Osteoblast (primary cell): ENCODE data around the gene VGLL4. TPM values are rescaled to one million over a fixed set of nuclear protein-coding genes. Genes with fewer than 3 reads are reported as not detected.

Source experiments
- DNase-seq: peaks from one replicate; pipeline ENCODE4 v3.0.0; 2011; ENCODE audit warnings: low spot score, mixed read lengths; ENCODE audit not compliant: insufficient read length; ENCODE audit errors: missing footprints
- H2AFZ ChIP-seq: 2 replicates; pipeline ENCODE4 v1.6.0; 2011; ENCODE audit warnings: mild to moderate bottlenecking, low read length
- H3K27ac ChIP-seq: 2 replicates; pipeline ENCODE4 v1.5.1; 2011; ENCODE audit warnings: mild to moderate bottlenecking, low read depth, low read length, moderate library complexity
- H3K27me3 ChIP-seq: 2 replicates; pipeline ENCODE4 v1.6.0; 2012; ENCODE audit warnings: mild to moderate bottlenecking, control low read depth, inconsistent platforms, low read length, moderate library complexity; ENCODE audit not compliant: insufficient read depth
- H3K36me3 ChIP-seq: 2 replicates; pipeline ENCODE4 v1.5.1; 2011; ENCODE audit warnings: mild to moderate bottlenecking, low read length, control low read depth, moderate library complexity; ENCODE audit not compliant: insufficient read depth
- H3K4me1 ChIP-seq: 2 replicates; pipeline ENCODE4 v1.5.1; 2011; ENCODE audit warnings: mild to moderate bottlenecking, low read length, control low read depth, moderate library complexity; ENCODE audit not compliant: insufficient read depth
- H3K4me2 ChIP-seq: 2 replicates; pipeline ENCODE4 v1.6.0; 2011; ENCODE audit warnings: mild to moderate bottlenecking, low read length; ENCODE audit not compliant: insufficient read depth
- H3K4me3 ChIP-seq: fragments of 200-600 bp; sonication (generic); 3 replicates; pipeline ENCODE4 v1.5.1; 2012; ENCODE audit warnings: mild to moderate bottlenecking, low read length, inconsistent platforms; ENCODE audit not compliant: insufficient read depth
- H3K79me2 ChIP-seq: 2 replicates; pipeline ENCODE4 v1.6.0; 2012; ENCODE audit warnings: mild to moderate bottlenecking, low read length, control low read depth, inconsistent platforms; ENCODE audit not compliant: insufficient read depth
- H3K9me3 ChIP-seq: 2 replicates; pipeline ENCODE4 v1.5.1; 2011; ENCODE audit warnings: low read depth, low read length, control low read depth
- H4K20me1 ChIP-seq: 2 replicates; pipeline ENCODE4 v1.6.0; 2012; ENCODE audit warnings: mild to moderate bottlenecking, low read length, control low read depth; ENCODE audit not compliant: insufficient read depth
- CTCF ChIP-seq: IDR thresholded peaks from 2 replicates; pipeline ENCODE4 v1.5.1; 2011; ENCODE audit warnings: mild to moderate bottlenecking, low read depth, low read length, moderate library complexity; ENCODE audit errors: extremely low read depth
- total RNA-seq: library from RNA; depleted of rRNA; stranded (reverse); fragments of >200 nt; gene quantifications from 2 replicates; pipeline ENCODE4 v1.2.3, GENCODE V29; 2012

Gene VGLL4
- total RNA-seq, 1 donor, result 68.8 TPM

GRCh38 chr3:11641316-11641682 is 2.4 kb downstream of the VGLL4 start:
- Histone ChIP-seq H3K36me3 (no peaks in the 10 kb centered on the region), H3K9me3 (no peaks in the 10 kb centered on the region), H3K4me1 (peaks cover 55% of the 10 kb centered on the region), H3K4me2 (peak overlapping the region; percentile 82), H4K20me1 (peaks cover 10% of the 10 kb centered on the region), H2AFZ (no peak overlapping the region), H3K79me2 (peaks cover 69% of the 10 kb centered on the region), H3K27ac (peak overlapping the region; percentile 95), H3K27me3 (no peaks in the 10 kb centered on the region), H3K4me3 (peak overlapping the region; percentile 87)
- DNase-seq, result peak; percentile 11
- no peak for TF ChIP-seq CTCF

- H3K27ac ChIP-seq, result peak overlapping the region; percentile 95
- no peak for DNase-seq
- peak overlapping the region; percentile 82 for H3K4me2 ChIP-seq
- H3K36me3 ChIP-seq, result no peaks in the 10 kb centered on the region
- peak overlapping the region; percentile 87 for H3K4me3 ChIP-seq
- H3K79me2 ChIP-seq, result peaks cover 80% of the 10 kb centered on the region
- peaks cover 20% of the 10 kb centered on the region for H4K20me1 ChIP-seq
- no peak for TF ChIP-seq CTCF
- H3K27me3 ChIP-seq, result no peaks in the 10 kb centered on the region
- H2AFZ ChIP-seq, result no peak overlapping the region
- peaks cover 66% of the 10 kb centered on the region for H3K4me1 ChIP-seq
- H3K9me3 ChIP-seq, result no peaks in the 10 kb centered on the region
Observed at GRCh38 chr3:11640009-11640673, 3.6 kb downstream of the VGLL4 start.

GRCh38 chr3:11638495-11639358 is 5.0 kb downstream of the VGLL4 start:
- Histone ChIP-seq H3K9me3 (no peaks in the 10 kb centered on the region), H3K79me2 (peaks cover 94% of the 10 kb centered on the region), H3K4me1 (peaks cover 73% of the 10 kb centered on the region), H3K4me2 (peak overlapping the region; percentile 82), H3K27ac (peak overlapping the region; percentile 95), H3K4me3 (peak overlapping the region; percentile 87), H2AFZ (no peak overlapping the region), H3K36me3 (no peaks in the 10 kb centered on the region), H3K27me3 (no peaks in the 10 kb centered on the region), H4K20me1 (peaks cover 34% of the 10 kb centered on the region)
- TF ChIP-seq CTCF, result no peak
- peak; percentile 73 for DNase-seq

GRCh38 chr3:11637901-11638458 is 5.7 kb downstream of the VGLL4 start:
- peak overlapping the region; percentile 82 for H3K4me2 ChIP-seq
- H3K79me2 ChIP-seq, result peaks cover 98% of the 10 kb centered on the region
- peaks cover 73% of the 10 kb centered on the region for H3K4me1 ChIP-seq
- H3K27me3 ChIP-seq, result no peaks in the 10 kb centered on the region
- H4K20me1 ChIP-seq, result peaks cover 40% of the 10 kb centered on the region
- no peaks in the 10 kb centered on the region for H3K36me3 ChIP-seq
- TF ChIP-seq CTCF, result no peak
- H3K27ac ChIP-seq, result peak overlapping the region; percentile 95
- H2AFZ ChIP-seq, result no peak overlapping the region
- H3K9me3 ChIP-seq, result no peaks in the 10 kb centered on the region
- peak overlapping the region; percentile 87 for H3K4me3 ChIP-seq
- peak; percentile 32 for DNase-seq
